CD4-positive, alpha-beta T cell treated with Interleukin-2 at 100 ng/mL for 4 hours (primary cell): Measurements from ENCODE around the gene CAVIN3.

Source experiments
- DNase-seq: peaks from one replicate; pipeline ENCODE4 v3.0.0-alpha.2; 2020; ENCODE audit warnings: low spot score

CAVIN3 gene, protein sequence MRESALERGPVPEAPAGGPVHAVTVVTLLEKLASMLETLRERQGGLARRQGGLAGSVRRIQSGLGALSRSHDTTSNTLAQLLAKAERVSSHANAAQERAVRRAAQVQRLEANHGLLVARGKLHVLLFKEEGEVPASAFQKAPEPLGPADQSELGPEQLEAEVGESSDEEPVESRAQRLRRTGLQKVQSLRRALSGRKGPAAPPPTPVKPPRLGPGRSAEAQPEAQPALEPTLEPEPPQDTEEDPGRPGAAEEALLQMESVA

DNA sequence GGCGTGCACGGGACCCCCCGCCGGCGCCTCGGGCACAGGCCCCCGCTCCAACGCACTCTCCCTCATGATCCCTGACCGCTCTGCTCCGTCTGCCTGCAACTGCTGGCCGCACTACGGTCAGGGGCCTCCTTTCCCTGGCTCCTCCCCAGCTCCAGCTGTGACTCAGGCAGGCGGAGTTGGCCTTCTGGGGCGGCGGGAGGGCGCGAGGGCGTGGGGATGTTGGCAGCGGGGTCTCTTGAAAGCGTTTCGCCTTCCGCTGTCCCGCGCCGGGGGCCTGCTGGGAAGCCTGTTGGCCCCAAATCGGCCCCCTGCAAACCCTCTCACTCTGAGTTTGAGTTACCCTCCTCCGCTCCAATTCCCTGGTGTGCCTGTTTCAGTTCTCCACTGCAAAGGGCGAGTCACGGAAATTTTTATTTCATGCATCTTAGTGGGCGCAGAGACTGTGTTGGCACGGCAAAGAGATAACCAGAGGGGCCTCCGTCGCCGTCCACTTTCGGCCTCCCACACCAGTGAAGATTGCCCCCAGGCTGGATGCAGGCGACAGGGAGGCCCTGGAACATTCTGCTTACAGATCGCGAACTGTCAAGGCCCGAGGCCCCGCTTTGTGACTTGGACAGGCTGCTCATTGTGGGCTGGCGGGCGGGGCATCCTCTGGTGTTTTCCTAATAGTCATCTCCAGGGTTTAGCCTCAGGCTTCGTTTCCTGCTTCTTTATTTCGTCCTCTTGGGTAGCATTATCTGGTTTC, at the start of gene CAVIN3:
CAVIN3 (minus strand) TSS at position 91 of the 745 bp plus-strand sequence; CDS start at position 66, 25 bp downstream.
- no peak for DNase-seq

DNA sequence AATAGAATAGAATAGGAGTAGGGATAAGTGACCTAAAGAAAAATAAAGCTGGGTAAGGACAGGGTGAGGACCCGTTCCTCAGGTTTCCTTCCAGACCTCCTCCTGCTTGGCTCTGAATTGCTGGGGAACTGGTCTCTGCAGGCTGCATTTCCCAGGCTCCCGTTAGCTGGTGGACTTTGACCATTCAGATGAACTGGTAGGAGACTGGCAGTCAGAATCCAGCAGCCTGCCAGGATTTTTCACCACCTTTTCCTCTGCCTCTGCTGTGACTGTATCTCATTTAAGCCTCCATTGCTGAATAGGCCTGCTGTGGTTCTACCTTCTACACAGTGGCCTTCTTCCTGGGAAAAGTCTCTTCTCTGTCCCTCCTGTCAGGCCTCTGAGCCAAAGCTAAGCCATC, 45.4 kb upstream of the CAVIN3 start:
- no peak for DNase-seq

DNA sequence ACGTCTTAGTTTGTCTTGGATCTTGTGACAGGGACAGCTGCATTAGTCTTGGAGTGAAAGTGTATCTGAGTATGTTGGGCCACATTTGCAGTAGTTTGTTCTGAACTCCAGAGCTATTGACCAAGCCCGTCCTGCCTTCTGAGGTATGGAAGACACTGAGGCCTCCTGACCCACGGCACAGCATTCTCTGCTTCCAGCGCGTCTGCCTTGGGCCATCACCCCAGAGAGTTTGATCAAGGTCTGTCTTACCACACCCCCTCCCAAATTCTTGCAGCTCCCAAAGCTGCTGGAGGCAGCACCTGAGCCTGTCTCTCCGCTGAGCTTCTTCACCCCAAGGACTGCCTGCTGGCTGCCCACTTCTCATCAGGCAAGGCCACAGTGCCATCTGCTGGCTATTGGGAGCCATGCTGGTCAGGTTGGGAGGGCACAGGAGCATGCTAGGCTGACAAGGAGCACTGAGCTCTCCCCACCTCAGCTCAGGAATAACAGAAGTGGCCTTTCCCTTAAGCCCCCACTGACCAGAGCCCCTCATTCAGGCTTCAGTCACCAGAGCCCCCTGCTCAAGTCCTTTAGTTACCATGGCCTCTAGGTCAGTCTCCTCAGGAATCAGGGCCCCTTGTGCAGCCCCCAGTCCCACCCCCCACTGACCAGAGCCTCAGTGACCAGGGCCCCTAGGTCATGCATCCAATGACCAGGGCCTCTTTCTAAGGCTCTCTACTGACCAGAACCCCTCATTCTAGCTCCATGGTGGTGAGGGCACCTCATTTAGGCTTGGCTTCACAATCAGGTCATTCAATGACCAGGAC, 42.8 kb upstream of the CAVIN3 start:
- peak; percentile 63 for DNase-seq

DNA sequence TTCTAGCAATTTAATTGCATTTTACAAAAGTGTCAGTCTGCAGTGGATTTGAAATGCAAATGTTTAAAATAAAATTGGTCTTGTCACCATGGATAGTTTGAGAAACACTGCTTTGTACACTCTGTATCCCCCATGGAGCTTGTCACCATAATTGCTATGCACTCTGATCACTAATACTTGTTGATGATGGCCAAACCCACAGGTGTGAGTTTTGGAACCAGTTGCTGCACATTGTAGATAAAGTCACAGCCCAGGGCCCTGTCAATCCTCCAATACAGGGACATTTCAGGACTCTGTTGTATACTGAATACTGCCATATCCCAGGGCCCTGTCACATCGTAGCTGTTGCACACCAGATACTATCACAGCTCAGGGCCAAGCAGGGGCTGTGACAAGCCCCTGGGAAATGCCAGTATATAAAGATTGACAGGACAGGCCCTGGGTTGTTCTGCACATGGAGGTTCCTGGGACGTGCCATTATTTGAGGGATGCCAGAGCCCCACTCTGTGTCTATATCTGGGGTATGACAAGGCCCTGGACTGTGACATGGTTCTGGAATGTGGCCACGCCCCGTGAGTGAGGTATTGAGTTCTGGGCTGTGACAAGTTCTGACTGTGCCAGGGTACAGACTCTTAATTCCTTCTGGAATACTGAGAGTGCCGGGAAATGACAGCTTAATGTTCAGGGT, 42.0 kb upstream of the CAVIN3 start:
- no peak for DNase-seq

DNA sequence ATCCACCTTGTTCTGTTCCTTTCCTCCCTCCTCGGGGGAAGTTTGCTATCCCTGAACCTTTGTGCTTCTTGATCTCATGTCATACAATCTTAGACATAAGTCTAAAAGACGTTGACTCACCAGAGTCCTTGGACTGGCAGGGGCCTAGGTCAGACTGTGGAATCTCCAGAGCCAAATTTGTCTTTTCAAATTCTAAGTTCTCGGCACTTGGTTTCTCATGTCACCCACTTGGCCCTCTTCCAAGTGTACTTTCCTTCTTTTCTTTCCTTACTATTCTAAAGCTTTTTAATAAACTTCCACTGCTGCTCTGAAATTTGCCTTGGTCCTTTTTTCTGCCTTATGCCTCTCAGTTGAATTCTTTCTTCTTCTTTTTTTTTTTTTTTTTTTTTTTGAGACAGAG, 39.9 kb upstream of the CAVIN3 start:
- DNase-seq, result no peak

DNA sequence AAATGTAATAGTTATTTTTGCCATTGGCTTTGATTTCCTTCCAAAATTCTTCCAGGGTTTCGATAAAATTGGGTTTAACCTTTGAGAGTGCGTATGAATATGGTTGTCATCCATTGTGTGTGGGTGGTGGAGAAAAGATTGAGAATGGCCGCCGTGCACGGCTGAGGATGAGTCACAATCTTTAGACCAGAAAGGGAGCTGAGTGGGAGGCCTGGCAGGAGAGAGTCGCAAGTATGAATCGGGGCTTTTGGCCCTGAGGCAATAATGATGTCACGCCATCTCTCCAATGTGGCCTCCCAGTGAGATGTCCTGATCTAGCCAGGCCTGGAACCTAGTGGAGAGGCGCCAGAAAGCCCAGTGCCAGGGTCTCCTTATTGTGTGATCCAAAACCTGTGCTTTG, 36.9 kb upstream of the CAVIN3 start:
- no peak for DNase-seq

DNA sequence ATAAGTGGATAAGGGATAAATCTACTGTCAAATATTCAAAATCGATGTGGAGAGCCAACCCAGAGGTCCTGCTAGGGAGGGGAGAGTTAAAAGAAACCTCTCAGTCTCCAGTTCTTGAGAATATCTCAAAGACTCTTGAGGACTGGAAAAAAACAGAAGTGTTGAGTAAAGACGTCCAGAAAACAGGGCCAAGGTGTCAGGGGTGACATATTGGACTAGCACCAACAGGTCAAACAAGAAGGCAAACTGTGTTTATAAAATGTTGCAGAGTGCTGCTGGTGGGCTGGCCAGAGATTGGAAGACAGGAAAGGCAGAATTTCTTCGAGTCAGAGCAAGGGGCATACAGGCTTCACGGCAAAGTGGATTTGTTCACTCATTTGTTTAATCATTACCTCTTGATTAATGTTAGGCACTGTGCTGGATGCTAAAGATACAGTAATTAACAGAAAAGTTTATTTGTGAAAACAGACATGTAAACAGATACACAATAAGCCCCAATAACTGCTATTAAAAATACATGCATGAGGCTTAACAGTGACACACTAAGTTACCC, 36.3 kb upstream of the CAVIN3 start:
- no peak for DNase-seq

DNA sequence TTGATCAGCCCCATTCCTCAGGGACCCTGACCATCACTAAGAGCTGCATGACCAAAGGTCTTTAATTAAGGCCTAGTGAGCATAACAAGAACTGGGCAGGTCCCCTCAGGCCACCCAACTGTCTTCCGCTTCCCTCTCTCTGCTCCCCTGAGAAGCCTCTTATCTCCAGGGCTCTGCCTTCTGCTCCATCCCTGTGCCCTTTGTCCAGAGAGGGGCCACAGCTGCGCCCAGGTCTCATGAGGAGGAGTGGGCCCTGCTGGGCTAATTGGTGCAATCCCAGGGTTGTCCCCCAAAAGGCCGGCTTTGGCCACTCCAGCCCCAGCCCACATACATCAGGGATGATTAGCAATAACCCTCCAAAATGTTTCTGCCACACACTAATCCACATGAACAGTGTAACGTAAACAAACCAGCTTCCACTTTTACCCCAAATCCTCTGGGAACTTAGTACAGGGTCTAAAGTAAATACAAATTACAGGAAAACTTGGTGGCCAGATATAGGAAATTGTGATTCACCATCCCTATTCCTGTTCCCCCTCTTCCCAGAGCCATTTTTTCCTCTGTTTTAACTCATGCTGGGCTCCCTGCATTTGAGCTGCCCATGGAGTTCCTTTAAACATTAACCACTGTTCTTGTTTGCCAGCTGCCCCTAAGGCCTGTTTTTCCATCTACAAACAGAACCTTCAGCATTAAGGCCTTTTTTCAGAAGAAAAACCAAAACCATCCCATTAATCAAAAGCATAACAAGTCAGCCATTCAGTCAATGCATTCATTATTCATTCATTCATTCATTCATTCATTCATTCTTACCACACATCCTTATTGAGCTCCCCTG, 34.6 kb upstream of the CAVIN3 start:
- no peak for DNase-seq

DNA sequence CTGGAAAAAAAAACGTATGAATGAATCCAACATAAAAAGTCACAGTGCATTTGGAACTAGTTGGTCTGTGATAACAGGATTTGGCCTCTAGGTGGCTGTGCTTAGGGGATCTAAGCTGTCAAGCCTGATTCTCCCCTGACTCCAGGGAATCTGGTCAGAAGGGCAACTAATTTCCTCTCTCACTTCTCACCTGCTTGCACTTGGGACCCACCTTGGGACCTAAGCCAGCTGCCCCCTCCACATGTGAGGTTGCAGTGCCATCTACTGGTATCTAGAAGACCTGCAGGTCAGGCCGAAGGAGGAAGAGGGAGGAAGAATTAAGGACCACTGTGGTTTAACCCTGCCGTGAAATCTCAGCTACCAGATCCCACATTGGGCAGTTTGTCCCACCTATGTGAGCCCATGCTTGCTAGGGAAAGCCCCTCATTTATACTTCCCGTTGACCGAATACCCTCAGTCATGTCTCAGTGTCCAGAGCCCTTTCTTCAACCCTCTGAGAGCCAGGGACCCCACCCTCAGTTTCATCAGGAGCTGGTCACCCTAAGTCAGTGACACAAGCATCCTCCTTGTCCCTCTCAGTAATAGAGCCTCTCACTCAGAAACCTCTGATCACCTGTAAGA, 33.2 kb upstream of the CAVIN3 start:
- peak; percentile 57 for DNase-seq

DNA sequence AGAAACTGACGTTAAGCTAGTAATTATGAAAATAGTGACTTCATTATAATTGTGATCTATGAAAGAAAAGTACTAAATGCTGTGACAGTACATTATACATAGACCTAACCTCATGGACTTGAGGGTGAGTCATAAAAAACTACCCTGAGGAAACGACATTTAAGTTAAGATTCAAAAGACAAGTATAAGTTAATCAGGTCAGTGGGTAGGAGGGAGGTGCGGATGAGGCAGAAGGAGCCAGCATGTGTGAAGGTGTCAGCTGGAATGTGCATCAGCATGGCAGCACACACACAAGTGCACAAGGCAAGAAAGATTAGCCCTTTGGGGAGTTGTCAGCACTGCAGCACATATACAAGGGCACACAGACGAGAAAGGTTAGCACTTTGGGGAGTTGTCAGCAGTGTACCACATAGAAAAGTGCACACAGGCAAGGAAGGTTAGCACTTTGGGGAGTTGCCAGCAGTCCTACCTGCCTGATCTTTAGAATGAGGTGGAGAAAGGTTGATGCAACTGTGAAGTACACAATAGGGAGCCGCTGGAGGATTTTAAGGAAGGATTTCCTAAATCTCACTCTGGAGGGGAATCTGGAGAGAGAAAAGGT, 31.6 kb upstream of the CAVIN3 start:
- DNase-seq, result no peak

DNA sequence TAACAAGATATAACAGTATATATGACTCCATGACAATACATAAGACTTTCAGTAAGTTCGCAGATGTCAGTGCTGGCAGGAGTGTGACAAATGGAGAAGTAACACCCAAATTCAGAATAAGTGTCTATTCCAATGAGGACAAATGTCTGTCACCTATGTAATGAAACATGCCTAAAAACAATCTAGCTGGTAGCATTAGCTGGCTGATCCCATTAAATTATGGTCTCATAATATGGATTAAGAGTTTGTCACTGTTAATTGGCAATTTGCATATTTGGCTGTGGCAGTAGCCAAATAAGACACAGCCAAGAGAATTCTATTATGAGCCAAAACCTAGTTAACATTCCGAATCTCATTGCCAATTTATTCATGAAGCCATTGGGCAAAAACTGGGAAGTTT, 30.2 kb upstream of the CAVIN3 start:
- no peak for DNase-seq

DNA sequence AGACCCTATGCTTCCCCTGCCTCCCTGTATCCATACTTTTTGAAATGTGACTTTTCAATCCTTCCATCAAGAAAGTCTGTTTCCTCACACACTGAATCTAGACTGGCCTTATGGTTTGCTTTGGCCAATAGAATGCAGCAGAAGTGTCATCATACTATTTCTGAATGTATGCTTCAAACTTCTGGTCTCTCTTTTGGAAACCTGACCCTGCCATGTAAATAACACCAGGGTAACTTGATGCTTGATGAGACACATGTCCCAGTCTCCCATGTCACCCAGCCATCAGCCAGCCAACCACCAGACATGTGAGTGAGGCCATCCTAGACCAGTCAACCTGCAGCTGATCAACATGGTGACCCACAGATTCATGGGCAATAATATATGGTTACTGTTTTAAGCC, 29.7 kb upstream of the CAVIN3 start:
- no peak for DNase-seq

DNA sequence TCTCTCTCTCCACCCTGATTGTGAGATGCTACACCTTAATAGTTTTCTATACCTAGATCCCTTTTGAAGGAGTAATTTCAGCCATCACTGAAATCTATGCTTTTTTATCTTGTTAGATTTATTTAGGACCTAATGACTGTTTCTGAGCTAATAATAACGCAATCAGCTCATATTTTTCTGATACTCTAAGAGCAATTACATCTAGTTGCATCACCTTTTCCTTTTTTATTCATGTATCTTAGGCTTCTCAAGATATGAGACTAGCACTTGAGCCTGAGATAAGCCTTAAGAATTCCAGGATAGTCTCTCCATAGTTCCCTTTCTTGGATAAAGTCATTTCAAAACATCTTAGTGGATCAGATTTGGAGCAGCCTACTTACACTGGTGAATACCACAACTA, 25.1 kb upstream of the CAVIN3 start:
- DNase-seq, result no peak

DNA sequence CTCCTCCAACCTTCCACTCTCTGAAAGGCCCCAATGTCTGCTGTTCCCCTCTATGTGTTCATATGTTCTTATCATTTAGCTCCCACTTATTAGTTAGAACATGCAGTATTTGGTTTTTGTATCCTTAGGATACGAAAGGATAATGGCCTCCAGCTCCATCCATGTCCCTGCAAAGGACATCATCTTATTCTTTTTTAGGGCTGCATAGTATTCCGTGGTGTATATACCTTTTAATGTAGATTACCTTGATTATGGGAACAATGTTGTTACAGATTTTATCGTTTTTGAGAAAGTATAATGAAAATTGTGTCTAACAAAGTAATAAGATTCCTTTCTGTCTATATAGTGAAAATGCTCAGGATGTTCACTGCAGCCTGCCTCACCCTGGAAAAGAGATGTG, 16.0 kb upstream of the CAVIN3 start:
- no peak for DNase-seq

DNA sequence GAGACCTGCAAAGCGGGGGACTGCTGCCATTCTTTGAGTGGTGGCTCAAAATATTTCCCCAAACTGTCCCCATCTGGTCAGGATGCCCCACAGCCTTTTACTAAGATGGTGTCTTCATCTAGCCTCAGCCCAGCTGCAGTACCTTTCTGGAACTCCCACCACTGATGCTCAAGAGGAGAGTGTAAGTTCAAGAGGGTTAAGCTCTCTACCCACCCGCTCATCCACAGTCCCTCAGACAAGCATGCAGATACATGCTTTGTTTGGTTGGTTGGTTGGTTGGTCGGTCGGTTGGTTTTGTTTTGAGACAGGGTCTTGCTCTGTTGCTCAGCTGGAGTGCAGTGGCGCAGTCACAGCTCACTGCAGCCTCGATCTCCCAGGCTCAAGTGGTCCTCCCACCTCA, 14.5 kb upstream of the CAVIN3 start:
- DNase-seq, result no peak

DNA sequence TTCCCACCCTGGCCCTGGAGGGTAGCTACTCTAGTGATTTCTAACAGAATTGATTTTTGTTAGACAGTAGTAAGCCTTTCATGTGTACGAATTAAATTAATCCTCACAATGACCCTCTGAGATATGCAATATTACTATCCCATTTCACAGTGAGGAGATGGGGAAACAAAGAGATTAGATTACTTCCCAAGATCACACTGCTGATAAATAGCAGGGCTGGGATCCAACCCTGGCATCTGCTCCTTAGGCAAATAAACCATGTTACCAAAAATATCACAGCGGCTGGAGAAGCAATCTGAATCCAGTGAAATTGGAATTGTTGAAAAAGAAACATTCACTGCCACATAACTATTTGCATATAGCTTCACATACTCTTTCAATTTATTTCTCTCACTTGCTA, 12.8 kb upstream of the CAVIN3 start:
- DNase-seq, result no peak

DNA sequence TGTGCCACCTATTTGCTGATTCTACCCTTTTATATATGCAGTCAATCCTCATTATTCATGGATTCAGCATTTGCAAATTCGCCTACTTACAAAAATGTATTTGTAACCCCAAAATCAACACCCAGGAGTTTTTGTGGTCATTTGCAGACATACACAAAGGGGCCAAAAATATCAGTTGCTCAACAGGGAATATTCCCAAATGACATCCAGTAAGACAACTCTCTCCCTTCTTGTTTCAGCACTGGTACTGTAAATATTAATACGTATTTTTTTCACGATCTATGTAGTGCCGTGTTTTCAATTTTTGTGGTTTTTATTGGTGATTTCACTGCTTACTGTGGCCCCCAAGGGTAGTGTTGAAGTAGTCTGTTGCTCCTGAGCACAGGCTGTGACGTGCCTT, 11.8 kb upstream of the CAVIN3 start:
- DNase-seq, result no peak

DNA sequence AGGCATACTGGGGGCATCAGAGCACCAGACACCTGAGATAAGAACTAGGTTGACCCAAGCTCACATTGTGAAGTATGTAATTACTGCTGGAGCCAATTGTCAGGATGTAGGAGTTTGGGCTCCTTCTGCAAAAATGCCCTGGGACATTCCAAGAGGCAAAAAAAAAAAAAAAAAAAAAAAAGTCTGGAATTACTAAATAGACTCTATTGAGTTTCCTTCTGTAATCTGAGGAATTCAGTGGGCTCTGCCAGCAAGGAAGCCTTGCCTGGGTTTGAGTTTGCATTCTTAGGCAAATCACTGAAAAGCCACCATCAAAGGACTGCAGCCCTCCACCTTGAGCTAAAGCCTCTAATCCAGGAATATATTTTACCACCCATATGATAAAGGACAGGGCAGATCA, 8.0 kb upstream of the CAVIN3 start:
- DNase-seq, result no peak

DNA sequence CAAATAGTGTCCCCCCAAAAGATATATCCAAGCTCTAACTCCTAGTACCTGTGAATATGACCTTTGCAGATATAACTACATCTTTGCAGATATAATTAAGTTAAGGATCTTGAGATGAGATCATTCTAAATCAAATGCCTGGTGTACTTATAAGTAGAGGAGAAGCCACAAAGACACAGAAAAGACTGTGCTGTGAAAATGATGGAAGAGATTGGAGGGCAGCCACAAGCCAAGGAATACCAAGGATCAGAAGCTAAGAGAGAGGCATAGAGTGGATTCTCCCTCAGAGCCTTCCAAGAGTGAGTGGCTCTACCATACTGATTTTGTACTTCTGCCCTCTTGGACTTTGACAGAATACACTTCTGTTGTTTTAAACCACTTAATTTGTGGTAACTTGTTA, 7.5 kb upstream of the CAVIN3 start:
- DNase-seq, result no peak

DNA sequence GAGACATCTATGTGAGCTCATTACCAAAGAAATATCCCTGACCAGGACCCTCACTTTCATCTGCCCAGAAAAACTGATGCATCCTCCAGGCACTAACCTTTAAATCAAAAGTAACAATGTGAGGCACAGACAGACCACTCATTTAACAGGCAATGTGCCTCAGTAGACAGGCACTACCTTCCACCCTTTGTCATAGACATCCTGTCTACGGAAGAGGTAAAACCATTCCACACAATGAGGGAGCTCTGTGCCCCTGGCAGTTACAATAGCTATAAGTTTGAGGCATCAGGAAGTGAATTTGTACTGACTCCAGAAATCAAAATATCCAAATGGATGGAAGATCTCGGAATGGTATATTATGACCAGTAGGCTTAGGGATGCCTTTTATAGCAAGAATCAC, 6.7 kb upstream of the CAVIN3 start:
- no peak for DNase-seq
